Central memory CD8-positive, alpha-beta T cell (primary cell): ENCODE data around the gene ARHGAP6.

ENCODE experiments used
- ATAC-seq: fragments of 150-1000 bp; cut with Tn5 transposase; replicated peaks from 2 replicates; pipeline ENCODE4 v1.10.0; 2022; ENCODE audit warnings: mild to moderate bottlenecking, moderate FRiP score, moderate number of reproducible peaks; ENCODE audit not compliant: poor library complexity, severe bottlenecking; ENCODE audit errors: extremely low read depth
- DNase-seq, 2 donors: peaks; one replicate each; pipeline ENCODE4 v3.0.0; 2021; ENCODE audit warnings: low spot score in 2 of 2
- H3K27ac Mint-ChIP-seq: one replicate; pipeline ENCODE4 v1.8.0; 2022; ENCODE audit warnings: low read depth, mild to moderate bottlenecking, moderate library complexity, mixed read lengths
- H3K27me3 Mint-ChIP-seq: one replicate; pipeline ENCODE4 v1.8.0; 2022; ENCODE audit warnings: mixed read lengths
- H3K36me3 Mint-ChIP-seq: one replicate; pipeline ENCODE4 v1.8.0; 2022; ENCODE audit warnings: mild to moderate bottlenecking, moderate library complexity, mixed read lengths; ENCODE audit not compliant: insufficient read depth
- H3K4me1 Mint-ChIP-seq: one replicate; pipeline ENCODE4 v1.8.0; 2022; ENCODE audit warnings: mixed read lengths
- H3K4me3 Mint-ChIP-seq: one replicate; pipeline ENCODE4 v1.8.0; 2022; ENCODE audit warnings: mild to moderate bottlenecking, moderate library complexity, mixed read lengths
- H3K9me3 Mint-ChIP-seq: one replicate; pipeline ENCODE4 v1.8.0; 2022; ENCODE audit warnings: mixed read lengths

ARHGAP6 gene

GRCh38 chrX:11351375-11352295 is 314.1 kb downstream of the ARHGAP6 start:
- no peaks in the 10 kb centered on the region for H3K4me1 Mint-ChIP-seq
- no peaks in the 10 kb centered on the region for H3K27me3 Mint-ChIP-seq
- H3K27ac Mint-ChIP-seq, result no peak overlapping the region
- ATAC-seq (no peak), DNase-seq (no peak)
- peaks cover 6% of the 10 kb centered on the region for H3K9me3 Mint-ChIP-seq
- H3K36me3 Mint-ChIP-seq, result no peaks in the 10 kb centered on the region
- no peak overlapping the region for H3K4me3 Mint-ChIP-seq

- Mint-ChIP-seq H3K4me3 (no peak overlapping the region), H3K9me3 (no peaks in the 10 kb centered on the region), H3K36me3 (no peaks in the 10 kb centered on the region), H3K27ac (no peak overlapping the region), H3K27me3 (no peaks in the 10 kb centered on the region), H3K4me1 (no peaks in the 10 kb centered on the region)
- ATAC-seq (no peak), DNase-seq (no peak)
Measured at GRCh38 chrX:11349661-11350337, 315.9 kb downstream of the ARHGAP6 start.

- DNase-seq (no peak), ATAC-seq (no peak)
- no peaks in the 10 kb centered on the region for H3K27me3 Mint-ChIP-seq
- no peaks in the 10 kb centered on the region for H3K9me3 Mint-ChIP-seq
- H3K36me3 Mint-ChIP-seq, result no peaks in the 10 kb centered on the region
- no peak overlapping the region for H3K4me3 Mint-ChIP-seq
- H3K27ac Mint-ChIP-seq, result no peak overlapping the region
- no peaks in the 10 kb centered on the region for H3K4me1 Mint-ChIP-seq
Measured at GRCh38 chrX:11349020-11349419, 316.7 kb downstream of the ARHGAP6 start.

GRCh38 chrX:11347300-11347699 is 318.4 kb downstream of the ARHGAP6 start:
- H3K4me1 Mint-ChIP-seq, result no peaks in the 10 kb centered on the region
- no peaks in the 10 kb centered on the region for H3K9me3 Mint-ChIP-seq
- DNase-seq, result no peak
- no peaks in the 10 kb centered on the region for H3K36me3 Mint-ChIP-seq
- no peak for ATAC-seq
- H3K27me3 Mint-ChIP-seq, result no peaks in the 10 kb centered on the region
- H3K27ac Mint-ChIP-seq, result no peak overlapping the region
- H3K4me3 Mint-ChIP-seq, result no peak overlapping the region

GRCh38 chrX:11346121-11346682 is 319.5 kb downstream of the ARHGAP6 start:
- H3K27me3 Mint-ChIP-seq, result no peaks in the 10 kb centered on the region
- no peak overlapping the region for H3K4me3 Mint-ChIP-seq
- no peak overlapping the region for H3K27ac Mint-ChIP-seq
- ATAC-seq (no peak), DNase-seq (no peak)
- H3K4me1 Mint-ChIP-seq, result no peaks in the 10 kb centered on the region
- no peaks in the 10 kb centered on the region for H3K36me3 Mint-ChIP-seq
- H3K9me3 Mint-ChIP-seq, result no peaks in the 10 kb centered on the region

GRCh38 chrX:11342673-11343072 is 323.0 kb downstream of the ARHGAP6 start:
- Mint-ChIP-seq H3K36me3 (no peaks in the 10 kb centered on the region), H3K27me3 (no peaks in the 10 kb centered on the region), H3K4me1 (no peaks in the 10 kb centered on the region), H3K27ac (no peak overlapping the region), H3K4me3 (no peak overlapping the region), H3K9me3 (no peaks in the 10 kb centered on the region)
- DNase-seq (no peak), ATAC-seq (no peak)

GRCh38 chrX:11341274-11342201 is 324.2 kb downstream of the ARHGAP6 start:
- no peaks in the 10 kb centered on the region for H3K4me1 Mint-ChIP-seq
- DNase-seq (no peak), ATAC-seq (no peak)
- no peak overlapping the region for H3K27ac Mint-ChIP-seq
- no peak overlapping the region for H3K4me3 Mint-ChIP-seq
- no peaks in the 10 kb centered on the region for H3K36me3 Mint-ChIP-seq
- H3K9me3 Mint-ChIP-seq, result no peaks in the 10 kb centered on the region
- no peaks in the 10 kb centered on the region for H3K27me3 Mint-ChIP-seq

- DNase-seq, result no peak
- Mint-ChIP-seq H3K4me3 (no peak overlapping the region), H3K27ac (no peak overlapping the region), H3K4me1 (no peaks in the 10 kb centered on the region), H3K36me3 (no peaks in the 10 kb centered on the region), H3K9me3 (no peaks in the 10 kb centered on the region), H3K27me3 (no peaks in the 10 kb centered on the region)
- ATAC-seq, result no peak
Measured at GRCh38 chrX:11337292-11338009, 328.3 kb downstream of the ARHGAP6 start.

- Mint-ChIP-seq H3K36me3 (no peaks in the 10 kb centered on the region), H3K9me3 (no peaks in the 10 kb centered on the region), H3K4me3 (no peak overlapping the region), H3K27me3 (no peaks in the 10 kb centered on the region), H3K4me1 (no peaks in the 10 kb centered on the region), H3K27ac (no peak overlapping the region)
- no peak for ATAC-seq
- DNase-seq, result no peak
Measured at GRCh38 chrX:11336201-11336600, 329.5 kb downstream of the ARHGAP6 start.

- Mint-ChIP-seq H3K27ac (no peak overlapping the region), H3K9me3 (no peaks in the 10 kb centered on the region), H3K36me3 (no peaks in the 10 kb centered on the region), H3K4me3 (no peak overlapping the region), H3K27me3 (no peaks in the 10 kb centered on the region), H3K4me1 (no peaks in the 10 kb centered on the region)
- no peak for DNase-seq
- ATAC-seq, result no peak
Measured at GRCh38 chrX:11334165-11334564, 331.6 kb downstream of the ARHGAP6 start.

GRCh38 chrX:11331788-11332187 is 333.9 kb downstream of the ARHGAP6 start:
- H3K27ac Mint-ChIP-seq, result no peak overlapping the region
- H3K36me3 Mint-ChIP-seq, result no peaks in the 10 kb centered on the region
- no peaks in the 10 kb centered on the region for H3K4me1 Mint-ChIP-seq
- H3K9me3 Mint-ChIP-seq, result no peaks in the 10 kb centered on the region
- ATAC-seq, result no peak
- no peaks in the 10 kb centered on the region for H3K27me3 Mint-ChIP-seq
- no peak overlapping the region for H3K4me3 Mint-ChIP-seq
- DNase-seq, result no peak

GRCh38 chrX:11329021-11329420 is 336.7 kb downstream of the ARHGAP6 start:
- no peak overlapping the region for H3K27ac Mint-ChIP-seq
- no peak overlapping the region for H3K4me3 Mint-ChIP-seq
- H3K27me3 Mint-ChIP-seq, result no peaks in the 10 kb centered on the region
- no peaks in the 10 kb centered on the region for H3K9me3 Mint-ChIP-seq
- ATAC-seq, result no peak
- no peaks in the 10 kb centered on the region for H3K36me3 Mint-ChIP-seq
- H3K4me1 Mint-ChIP-seq, result no peaks in the 10 kb centered on the region
- DNase-seq, result no peak
